ENCODE results near the gene NAPB.

Gene NAPB

DNA sequence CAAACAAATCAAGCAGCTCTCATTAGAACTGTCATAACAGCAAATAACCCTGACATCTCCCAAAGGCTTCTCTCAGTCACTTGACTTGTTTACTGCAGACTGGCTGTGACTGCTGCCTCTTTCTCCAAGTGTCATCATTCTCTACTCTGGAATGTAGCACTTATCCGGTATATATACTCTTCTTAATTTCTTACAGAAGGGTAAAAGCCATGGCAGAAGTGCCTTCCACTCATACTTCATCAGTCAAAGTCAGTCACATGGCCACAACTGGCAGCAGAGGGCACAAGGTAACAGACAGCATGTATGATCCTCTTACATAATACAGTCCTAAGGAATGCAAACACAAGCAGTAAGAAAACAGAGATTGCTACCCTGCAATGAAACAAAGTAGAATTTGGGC, 9.3 kb downstream of the NAPB start:
- Histone ChIP-seq H3K4me1 (ENCODE audit: insufficient read depth, low read length, severe bottlenecking) (peaks cover 17% of the 10 kb centered on the region), H2AFZ (ENCODE audit: low read length) (no peak overlapping the region), H3K9ac (ENCODE audit: low read length) (no peak overlapping the region), H4K20me1 (ENCODE audit: insufficient read depth, low read length) (no peaks in the 10 kb centered on the region), H3K9me2 (ENCODE audit: low read depth, low read length) (no peaks in the 10 kb centered on the region), H3K4me3 (ENCODE audit: low read depth, low read length, poor library complexity, severe bottlenecking) (no peak overlapping the region), H3K79me2 (ENCODE audit: insufficient read depth, low read length) (peaks cover 100% of the 10 kb centered on the region), H3K36me3 (ENCODE audit: insufficient read depth, low read length) (peaks cover 10% of the 10 kb centered on the region; the same call in 1 of the 2 replicates), H3K27me3 (ENCODE audit: insufficient read depth, low read length) (no peaks in the 10 kb centered on the region), H3K4me2 (ENCODE audit: low read length) (no peak overlapping the region), H3K27ac (ENCODE audit: low read depth, low read length, poor library complexity, severe bottlenecking) (no peak overlapping the region), H3F3A (ENCODE audit: insufficient read depth, low read length) (no peaks in the 10 kb centered on the region), H3K9me3 (ENCODE audit: low read length) (no peaks in the 10 kb centered on the region)
- no peak for TF ChIP-seq EZH2 (IDR thresholded peaks at IDR 0.05; ENCODE audit: borderline replicate concordance, low read length)
- TF ChIP-seq, protein P1, sequence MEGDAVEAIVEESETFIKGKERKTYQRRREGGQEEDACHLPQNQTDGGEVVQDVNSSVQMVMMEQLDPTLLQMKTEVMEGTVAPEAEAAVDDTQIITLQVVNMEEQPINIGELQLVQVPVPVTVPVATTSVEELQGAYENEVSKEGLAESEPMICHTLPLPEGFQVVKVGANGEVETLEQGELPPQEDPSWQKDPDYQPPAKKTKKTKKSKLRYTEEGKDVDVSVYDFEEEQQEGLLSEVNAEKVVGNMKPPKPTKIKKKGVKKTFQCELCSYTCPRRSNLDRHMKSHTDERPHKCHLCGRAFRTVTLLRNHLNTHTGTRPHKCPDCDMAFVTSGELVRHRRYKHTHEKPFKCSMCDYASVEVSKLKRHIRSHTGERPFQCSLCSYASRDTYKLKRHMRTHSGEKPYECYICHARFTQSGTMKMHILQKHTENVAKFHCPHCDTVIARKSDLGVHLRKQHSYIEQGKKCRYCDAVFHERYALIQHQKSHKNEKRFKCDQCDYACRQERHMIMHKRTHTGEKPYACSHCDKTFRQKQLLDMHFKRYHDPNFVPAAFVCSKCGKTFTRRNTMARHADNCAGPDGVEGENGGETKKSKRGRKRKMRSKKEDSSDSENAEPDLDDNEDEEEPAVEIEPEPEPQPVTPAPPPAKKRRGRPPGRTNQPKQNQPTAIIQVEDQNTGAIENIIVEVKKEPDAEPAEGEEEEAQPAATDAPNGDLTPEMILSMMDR (IDR thresholded peaks at IDR 0.05; ENCODE audit: low read length), result no peak

DNA sequence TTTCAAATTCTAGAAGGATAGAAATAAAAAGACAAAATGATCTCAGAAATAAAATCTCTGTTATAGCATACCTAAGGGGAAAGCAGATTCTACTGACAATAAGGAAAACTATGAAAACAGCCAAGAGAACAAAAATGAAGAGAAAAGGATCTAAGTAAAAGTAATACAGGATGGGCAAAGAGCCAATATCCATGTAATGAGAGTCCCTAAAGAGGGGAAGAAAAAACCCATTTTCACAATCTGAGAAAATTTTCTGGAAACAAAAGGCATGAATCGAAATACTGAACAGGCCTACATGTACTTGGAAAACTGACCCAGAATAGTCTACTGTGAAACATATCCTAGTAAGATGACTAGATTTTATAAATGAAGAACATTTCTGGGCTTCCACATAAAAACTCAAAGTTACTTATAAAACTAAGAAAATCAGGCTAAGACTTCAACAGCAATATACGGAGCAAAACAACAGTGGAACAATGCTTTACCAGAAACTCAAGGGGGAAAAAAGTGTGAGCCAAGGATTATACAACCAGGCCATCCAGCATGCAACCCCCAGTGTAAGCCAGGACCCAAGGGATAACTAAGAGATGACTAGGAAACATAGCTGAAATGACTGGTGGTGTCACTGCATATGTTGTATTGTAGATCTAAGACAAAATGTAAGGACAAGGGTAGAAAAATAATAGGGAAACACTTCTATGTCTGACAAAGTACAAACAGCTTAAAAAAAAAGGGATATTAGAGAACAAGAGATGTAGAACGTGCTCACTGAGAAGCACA, 10.2 kb downstream of the NAPB start:
- peaks cover 17% of the 10 kb centered on the region for H3K4me1 ChIP-seq (ENCODE audit: insufficient read depth, low read length, severe bottlenecking)

DNA sequence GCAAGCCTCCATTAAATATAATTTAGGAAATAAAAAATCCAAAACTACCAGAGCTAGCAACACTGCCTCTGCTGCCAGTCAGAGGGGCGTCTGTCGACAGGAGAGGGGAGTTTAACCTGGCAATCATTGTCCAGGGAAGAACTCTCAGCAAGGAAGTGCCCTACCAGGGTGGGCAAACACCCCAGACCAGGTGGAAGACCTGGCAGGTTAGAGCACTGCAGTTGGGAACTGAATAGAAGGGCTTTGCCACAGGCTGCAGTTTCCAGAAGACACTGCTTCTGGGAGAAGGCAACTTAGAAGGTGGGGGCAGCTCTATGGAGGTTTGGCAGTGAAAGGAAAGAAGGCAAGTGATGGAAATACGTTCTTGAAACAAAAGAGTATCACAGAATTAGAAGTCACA, 11.5 kb downstream of the NAPB start:
- no peak overlapping the region for H3K27ac ChIP-seq (ENCODE audit: low read depth, low read length, poor library complexity, severe bottlenecking)
- peaks cover 10% of the 10 kb centered on the region; the same call in 1 of the 2 replicates for H3K36me3 ChIP-seq (ENCODE audit: insufficient read depth, low read length)
- H3K4me1 ChIP-seq (ENCODE audit: insufficient read depth, low read length, severe bottlenecking), result peaks cover 17% of the 10 kb centered on the region
- H4K20me1 ChIP-seq (ENCODE audit: insufficient read depth, low read length), result no peaks in the 10 kb centered on the region
- peaks cover 93% of the 10 kb centered on the region for H3K79me2 ChIP-seq (ENCODE audit: insufficient read depth, low read length)
- no peaks in the 10 kb centered on the region for H3F3A ChIP-seq (ENCODE audit: insufficient read depth, low read length)
- no peaks in the 10 kb centered on the region for H3K9me3 ChIP-seq (ENCODE audit: low read length)
- no peak for TF ChIP-seq EZH2 (IDR thresholded peaks at IDR 0.05; ENCODE audit: borderline replicate concordance, low read length)
- TF ChIP-seq, protein P1 (IDR thresholded peaks at IDR 0.05; ENCODE audit: low read length), result no peak
- H3K4me2 ChIP-seq (ENCODE audit: low read length), result no peak overlapping the region
- H3K27me3 ChIP-seq (ENCODE audit: insufficient read depth, low read length), result no peaks in the 10 kb centered on the region
- H3K9ac ChIP-seq (ENCODE audit: low read length), result no peak overlapping the region
- H2AFZ ChIP-seq (ENCODE audit: low read length), result no peak overlapping the region
- H3K4me3 ChIP-seq (ENCODE audit: low read depth, low read length, poor library complexity, severe bottlenecking), result no peak overlapping the region
- H3K9me2 ChIP-seq (ENCODE audit: low read depth, low read length), result no peaks in the 10 kb centered on the region

More for the DNA sequence above, 10.2 kb downstream of the NAPB start:
- H3K9me3 ChIP-seq (ENCODE audit: low read length), result no peaks in the 10 kb centered on the region
- no peaks in the 10 kb centered on the region for H3K9me2 ChIP-seq (ENCODE audit: low read depth, low read length)
- H3K9ac ChIP-seq (ENCODE audit: low read length), result no peak overlapping the region
- no peak overlapping the region for H3K4me3 ChIP-seq (ENCODE audit: low read depth, low read length, poor library complexity, severe bottlenecking)
- peaks cover 10% of the 10 kb centered on the region; the same call in 1 of the 2 replicates for H3K36me3 ChIP-seq (ENCODE audit: insufficient read depth, low read length)
- H3F3A ChIP-seq (ENCODE audit: insufficient read depth, low read length), result no peaks in the 10 kb centered on the region
- no peak for TF ChIP-seq EZH2 (IDR thresholded peaks at IDR 0.05; ENCODE audit: borderline replicate concordance, low read length)
- TF ChIP-seq, protein P1 (IDR thresholded peaks at IDR 0.05; ENCODE audit: low read length), result no peak
- no peak overlapping the region for H2AFZ ChIP-seq (ENCODE audit: low read length)
- no peak overlapping the region for H3K4me2 ChIP-seq (ENCODE audit: low read length)
- H3K27ac ChIP-seq (ENCODE audit: low read depth, low read length, poor library complexity, severe bottlenecking), result no peak overlapping the region
- H4K20me1 ChIP-seq (ENCODE audit: insufficient read depth, low read length), result no peaks in the 10 kb centered on the region
- peaks cover 99% of the 10 kb centered on the region for H3K79me2 ChIP-seq (ENCODE audit: insufficient read depth, low read length)
- no peaks in the 10 kb centered on the region for H3K27me3 ChIP-seq (ENCODE audit: insufficient read depth, low read length)
